Measurements from ENCODE around the gene SLC39A2. TPM values are rescaled to one million over a fixed set of nuclear protein-coding genes. Genes with fewer than 3 reads are reported as not detected.

SLC39A2 gene
- total and polyA plus RNA-seq, 2 experiments from 2014 or later, result not detected

GRCh38 chr14:20978687-20979086, 20.4 kb upstream of the SLC39A2 start (continued):
- TF ChIP-seq ZNF462 (CRISPR knock-in tag; IDR thresholded peaks at IDR 0.05) (no peak), EZH2phosphoT487 (IDR thresholded peaks at IDR 0.05; ENCODE audit: unreplicated experiment) (no peak), STAT1 (IDR thresholded peaks at IDR 0.05; ENCODE audit: unreplicated experiment) (no peak), JUNB (IDR thresholded peaks at IDR 0.05; ENCODE audit: unreplicated experiment) (no peak), CTCF (conservative IDR thresholded peaks at IDR 0.05; ENCODE audit: low read depth in 2 of 2) (no peak), REST (IDR thresholded peaks at IDR 0.05; ENCODE audit: unreplicated experiment) (no peak), CREB1 (CRISPR knock-in tag; IDR thresholded peaks at IDR 0.05; ENCODE audit: low read depth) (no peak)
